ENCODE data around the gene ACVRL1.
A peak's percentile ranks its signal among the peaks of the same experiment; 100 is the strongest.

Gene ACVRL1

DNA sequence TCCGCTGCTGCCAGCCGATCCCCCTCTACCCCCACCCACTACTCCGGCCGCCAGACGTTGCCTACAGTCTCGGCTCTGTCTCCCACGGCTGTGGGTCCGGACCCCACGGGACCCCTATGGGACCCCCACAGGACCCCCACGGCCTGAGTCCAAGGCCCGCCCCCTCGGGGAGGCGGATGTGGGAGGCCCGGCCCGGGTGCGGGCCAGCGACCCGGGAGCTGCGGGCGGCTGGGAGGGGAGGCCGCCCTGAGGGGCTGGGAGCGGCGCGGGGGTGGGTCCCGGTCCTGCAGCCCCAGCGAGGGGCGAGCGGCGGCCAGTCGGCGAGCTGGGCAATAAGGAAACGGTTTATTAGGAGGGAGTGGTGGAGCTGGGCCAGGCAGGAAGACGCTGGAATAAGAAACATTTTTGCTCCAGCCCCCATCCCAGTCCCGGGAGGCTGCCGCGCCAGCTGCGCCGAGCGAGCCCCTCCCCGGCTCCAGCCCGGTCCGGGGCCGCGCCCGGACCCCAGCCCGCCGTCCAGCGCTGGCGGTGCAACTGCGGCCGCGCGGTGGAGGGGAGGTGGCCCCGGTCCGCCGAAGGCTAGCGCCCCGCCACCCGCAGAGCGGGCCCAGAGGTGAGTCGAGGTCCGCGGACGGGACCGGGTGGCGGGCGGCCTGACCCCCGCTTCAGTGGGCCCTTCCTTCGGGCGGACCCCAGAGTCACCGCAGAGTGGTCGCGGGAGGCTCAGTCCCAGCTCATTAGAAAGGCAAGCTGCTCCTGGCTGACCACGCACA, at the start of gene ACVRL1:
TSS of gene ACVRL1 (plus strand) at position 422 of the 773 bp plus-strand sequence. CDS start 4,971 bp downstream, outside the sequence.
- DNase-seq (ENCODE audit: low spot score), result no peak

DNA sequence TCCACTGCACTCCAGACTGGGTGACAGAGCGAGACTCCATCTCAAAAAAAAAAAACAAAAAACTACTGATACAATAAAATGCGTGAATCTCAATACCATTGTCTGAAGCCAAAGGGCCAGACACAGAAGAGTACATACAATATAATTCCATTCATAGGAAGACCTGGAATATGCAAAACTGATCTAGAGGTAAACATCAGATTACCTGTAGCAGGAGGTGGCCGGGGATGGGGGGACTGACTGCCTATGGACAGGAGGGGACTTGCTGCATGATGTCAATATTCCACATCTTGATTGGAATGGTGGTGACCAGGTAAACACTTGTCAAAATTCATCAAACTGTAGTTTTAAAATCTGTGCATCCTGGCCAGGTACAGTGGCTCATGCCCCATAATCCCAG, 46.3 kb upstream of the ACVRL1 start:
- no peak for DNase-seq (ENCODE audit: low spot score)

DNA sequence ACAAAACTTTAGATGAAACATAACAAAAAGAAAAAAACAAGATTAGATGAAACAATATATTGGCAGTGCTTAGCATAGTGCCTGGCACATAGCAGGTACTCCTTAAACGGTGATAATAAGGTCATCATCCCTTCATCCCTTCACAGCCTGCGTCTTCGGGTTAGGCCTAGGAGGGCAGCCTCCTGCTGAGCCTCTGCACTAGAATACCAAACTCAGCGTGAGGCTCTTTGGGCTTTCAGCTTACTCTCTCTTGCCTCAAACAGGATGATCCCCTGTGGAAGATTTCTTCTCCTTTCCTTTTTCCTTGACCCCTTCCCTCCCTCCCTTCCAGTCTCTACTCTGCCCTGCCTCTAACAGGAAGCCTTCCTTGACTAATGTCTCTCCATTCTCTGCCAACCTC, 44.4 kb upstream of the ACVRL1 start:
- no peak for DNase-seq (ENCODE audit: low spot score)

DNA sequence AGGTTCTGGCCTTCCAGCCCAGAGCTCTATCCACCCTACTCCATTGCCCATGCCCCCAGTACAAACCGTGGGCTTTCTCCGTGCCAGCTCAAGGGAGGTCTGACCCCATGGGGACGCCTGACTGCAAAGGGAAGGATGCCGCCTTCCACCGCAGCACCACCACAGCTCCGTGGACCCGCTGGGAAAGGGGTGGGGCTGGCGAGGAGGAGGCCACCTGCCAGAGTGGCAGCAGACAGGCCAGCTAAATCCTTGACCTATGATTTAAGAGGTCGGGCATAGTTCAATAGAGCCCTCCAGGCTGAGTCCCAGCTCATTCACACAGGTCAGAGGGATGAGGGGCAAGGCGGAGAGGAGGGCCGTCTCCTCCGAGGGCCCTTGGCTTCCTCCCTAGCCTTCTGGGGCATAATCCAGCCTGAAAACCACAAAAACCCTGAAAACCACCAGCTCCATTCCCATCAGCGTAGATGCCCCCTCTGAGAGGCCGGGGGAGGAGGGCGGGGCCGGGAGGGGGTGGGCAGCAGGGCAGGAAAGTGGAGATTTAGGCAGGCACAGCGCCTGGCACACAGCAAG, 43.9 kb upstream of the ACVRL1 start:
- no peak for DNase-seq (ENCODE audit: low spot score)

DNA sequence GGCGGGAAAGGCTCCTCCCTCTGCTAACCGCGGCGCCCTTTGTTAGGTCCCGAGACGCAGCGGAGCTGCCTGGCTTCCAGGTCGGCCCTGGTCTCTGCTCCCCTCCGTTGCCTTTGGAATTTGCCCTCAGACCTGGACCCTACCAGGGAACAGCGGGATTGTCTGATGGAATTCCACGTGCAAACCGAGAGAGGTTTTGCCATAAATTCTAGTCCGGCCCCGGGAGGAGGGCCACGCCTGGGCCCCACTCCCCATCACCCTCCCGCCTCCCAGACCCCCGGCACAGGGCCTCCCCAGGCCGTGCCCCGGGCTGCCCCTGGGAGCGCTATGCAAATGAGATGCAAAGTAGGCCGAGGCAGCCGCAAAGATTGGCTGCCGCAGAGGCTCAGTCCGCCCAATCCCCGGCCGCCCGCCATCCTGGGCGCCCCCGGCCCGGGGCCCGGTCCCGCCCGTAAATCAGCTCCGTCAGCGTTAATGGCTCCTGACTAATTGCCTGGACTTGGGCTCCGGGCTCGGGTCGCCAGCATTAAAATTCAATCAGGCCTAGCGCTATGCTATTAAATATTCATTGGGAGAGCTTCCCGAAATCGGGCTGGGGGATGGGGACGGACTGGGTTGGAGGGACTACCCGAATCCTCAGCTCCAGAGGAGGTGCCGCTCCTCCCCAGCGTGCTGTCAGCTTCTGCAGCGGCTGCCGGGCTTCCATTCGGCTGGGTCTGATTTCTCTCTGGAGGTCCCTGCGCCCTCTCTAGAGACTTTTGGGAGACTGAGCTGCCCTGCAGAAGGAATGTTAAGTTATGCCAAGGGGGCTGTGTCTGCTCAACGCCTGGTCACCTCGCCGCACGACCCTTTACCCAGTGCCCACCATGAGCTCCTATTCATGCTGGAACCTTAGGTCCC, 43.1 kb upstream of the ACVRL1 start:
- DNase-seq (ENCODE audit: low spot score), result peak; percentile 35

DNA sequence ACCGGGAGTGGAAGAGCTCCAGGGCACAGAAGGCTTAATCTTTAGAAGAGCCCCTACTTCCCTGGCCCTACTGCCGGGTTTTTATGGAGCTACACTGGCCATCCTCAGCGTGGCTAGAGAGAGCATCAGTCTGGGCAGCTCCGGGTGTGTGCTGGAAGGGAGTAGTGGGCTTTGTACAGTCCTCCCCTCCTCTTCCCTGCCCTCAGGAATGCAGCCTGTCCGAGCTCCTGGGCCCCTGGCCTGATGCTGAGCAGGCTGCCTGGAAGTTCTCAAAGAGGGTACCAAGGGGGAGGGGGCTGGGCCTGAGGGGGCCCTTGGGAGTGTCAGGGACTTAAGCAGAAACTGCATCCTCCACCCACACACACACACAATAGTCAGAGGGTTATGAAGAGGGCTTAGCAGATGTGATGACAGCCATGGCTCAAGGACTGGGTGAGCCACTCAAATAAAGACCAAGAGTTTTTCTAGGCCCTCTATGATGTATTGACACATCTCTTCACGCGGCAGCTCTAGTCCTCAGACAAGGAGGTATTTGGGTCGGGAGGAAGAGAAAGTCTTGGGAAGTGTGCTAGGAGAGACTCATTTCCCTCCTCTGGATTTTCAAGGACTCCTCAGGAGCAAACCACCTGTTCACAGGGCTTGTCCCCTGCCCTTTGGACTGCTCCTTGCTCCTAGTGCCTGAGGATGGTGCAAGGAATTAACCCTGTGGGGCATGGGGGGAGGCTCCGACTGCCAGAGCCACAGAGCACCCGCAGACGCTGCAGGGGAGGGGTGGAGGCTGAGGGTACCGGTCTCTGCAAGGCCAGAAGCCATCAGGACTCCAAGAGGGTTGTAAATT, 42.3 kb upstream of the ACVRL1 start:
- no peak for DNase-seq (ENCODE audit: low spot score)

DNA sequence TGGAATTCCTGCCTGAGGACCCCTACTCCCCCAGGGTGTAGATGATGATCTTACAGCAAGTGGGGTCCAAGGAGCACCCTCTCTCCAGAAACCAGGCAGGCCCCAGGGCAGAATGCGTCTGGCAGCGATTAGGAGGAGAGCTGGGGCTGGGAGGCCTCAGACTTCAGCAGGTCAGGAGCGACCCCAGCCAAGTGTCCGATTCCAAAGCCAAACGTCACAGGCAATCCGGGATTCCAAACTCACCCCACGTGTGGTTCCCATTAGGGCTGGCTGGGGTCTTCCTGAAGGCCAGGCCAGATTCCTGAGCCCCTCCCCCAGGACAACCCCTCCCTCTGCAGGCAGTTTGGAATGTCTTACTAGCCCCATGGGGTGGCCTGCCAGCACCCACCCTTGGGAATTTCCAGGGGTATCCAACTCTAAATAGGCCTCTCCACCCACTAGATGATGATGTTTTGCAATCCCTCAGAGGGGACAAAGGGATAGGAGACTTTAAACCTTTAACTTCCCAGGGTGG, 41.5 kb upstream of the ACVRL1 start:
- DNase-seq (ENCODE audit: low spot score), result no peak

DNA sequence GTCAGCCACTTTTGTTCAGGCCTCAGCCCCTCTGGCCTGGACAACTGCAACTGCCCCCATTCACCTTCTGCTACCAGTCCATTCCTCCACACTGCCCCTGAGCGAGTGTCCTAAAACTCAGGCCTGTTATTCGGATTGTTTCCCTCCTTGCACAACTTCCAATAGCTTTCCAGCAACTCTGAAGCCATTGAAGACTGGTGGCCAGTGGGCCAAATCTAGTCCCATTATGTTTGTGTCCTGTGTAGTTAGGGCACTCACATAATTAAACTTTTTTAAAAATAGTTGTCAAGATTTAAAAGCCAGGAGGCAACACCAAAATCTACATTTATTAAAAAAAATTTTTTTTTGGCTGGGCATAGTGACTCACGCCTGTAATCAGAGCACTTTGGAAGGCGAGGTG, 41.0 kb upstream of the ACVRL1 start:
- DNase-seq (ENCODE audit: low spot score), result no peak

DNA sequence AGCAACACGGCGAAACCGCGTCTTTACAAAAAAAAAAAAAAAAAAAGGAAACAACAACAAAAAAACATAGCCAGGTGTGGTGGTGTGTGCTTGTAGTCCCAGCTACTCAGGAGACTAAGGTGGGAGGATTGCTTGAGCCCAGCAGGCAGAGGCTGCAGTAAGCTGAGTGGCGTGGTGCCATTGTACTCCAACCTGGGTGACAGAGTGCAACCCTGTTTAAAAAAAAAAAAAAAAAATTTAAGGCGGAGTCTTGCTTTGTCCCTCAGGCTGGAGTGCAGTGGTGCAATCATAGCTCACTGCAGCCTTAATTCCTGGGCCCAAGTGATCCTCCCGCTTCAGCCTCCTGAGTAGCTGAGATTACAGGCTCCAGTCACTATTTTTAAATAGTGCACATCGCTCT, 40.5 kb upstream of the ACVRL1 start:
- DNase-seq (ENCODE audit: low spot score), result no peak

DNA sequence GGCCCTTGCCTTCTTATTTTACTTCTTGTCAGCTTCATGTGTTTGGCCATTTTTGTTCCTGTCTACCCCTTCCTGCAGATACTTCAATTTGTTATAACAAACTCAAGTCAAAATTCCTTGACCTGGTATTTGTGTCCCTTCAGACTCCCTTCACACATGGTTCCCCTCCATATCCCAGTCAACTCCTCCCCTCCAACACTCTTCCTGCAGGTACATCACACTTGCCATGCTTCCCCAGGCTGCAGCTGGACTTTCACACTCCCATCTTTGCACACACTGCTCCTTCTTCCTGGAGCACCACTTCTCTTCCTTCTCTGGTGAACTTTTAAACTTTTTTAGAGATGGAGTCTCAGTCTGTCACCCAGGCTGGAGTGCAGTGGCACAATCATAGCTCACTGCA, 39.9 kb upstream of the ACVRL1 start:
- DNase-seq (ENCODE audit: low spot score), result no peak

DNA sequence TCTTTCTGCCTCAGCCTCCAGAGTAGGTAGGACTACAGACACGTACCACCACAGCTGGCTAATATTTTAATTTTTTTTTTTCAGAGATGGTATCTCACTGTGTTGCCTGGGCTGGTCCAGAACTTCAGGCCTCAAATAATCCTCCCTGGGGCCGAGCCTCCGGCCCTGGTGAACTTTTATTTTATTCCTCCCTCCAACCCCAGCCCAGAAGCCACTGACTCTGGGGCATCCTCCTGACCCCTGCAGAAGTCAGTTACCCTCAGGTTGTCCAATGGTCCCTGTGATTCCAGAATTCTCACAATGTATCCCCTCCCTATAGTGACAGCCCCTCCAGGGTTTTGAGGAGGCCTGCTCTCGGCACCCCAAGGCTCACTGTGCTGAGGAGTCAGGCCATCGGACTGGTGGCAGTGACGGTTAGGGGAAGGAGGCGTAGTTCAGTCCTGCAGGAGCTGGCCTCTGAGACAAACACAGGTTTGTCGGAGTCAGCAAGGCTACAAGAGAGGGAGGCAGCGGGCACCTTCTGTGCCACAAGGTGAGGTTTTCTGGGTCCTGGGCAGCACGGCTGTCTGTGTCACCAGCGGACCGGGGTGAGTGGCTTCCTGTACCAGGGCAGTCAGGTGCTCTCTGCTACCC, 39.4 kb upstream of the ACVRL1 start:
- no peak for DNase-seq (ENCODE audit: low spot score)

DNA sequence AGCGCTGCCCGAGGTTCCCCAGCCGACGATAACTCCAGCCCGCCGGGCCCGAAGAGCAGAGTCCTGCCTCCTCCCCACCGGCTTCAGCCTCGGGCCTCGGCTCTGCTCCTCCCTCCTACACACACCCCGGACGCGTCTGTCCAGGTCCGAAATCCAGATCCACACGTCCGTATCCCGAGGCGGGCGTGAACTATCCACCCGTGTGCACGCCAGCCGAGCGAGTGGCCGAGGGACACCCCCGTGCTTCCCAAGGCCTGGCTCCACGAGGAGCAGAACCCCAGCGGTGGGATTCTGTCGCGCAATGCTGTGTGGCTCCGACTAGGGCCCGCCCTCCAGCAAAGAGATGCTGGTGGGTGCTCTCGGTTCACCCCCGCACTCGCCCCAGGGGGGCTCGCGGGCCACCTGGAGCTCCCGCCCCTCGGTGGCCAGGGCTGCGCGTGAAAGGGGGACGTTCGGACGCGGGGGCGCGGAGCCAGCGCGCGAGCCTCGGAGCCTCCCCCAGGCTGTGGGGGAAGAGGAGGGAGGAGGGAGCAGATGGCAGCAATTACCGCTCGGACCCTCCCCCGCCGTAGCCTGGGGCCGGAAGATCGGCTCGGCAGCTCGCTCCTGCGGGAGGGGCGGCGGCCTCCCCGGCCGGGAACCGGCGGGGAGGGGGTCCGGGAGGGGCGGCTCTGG, 38.3 kb upstream of the ACVRL1 start:
- no peak for DNase-seq (ENCODE audit: low spot score)

DNA sequence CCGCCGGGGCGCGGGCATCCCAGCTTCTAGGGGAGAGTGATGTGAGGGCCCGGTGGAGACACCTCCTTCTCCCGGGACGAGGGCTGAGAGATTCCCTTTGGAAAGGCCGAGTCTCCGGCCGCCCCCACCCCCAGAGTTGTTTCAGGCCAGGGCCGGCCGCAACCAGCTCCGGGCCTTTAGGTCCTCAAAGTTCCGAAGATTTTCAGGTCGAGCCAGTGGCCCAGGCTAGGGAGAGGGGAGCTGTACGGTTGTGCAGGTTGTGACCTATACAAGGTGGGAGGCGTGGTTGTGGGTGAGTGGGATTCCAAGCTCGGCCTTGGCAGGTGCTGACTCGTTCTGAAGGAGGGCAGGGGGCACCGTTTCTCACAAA, 37.8 kb upstream of the ACVRL1 start:
- no peak for DNase-seq (ENCODE audit: low spot score)

DNA sequence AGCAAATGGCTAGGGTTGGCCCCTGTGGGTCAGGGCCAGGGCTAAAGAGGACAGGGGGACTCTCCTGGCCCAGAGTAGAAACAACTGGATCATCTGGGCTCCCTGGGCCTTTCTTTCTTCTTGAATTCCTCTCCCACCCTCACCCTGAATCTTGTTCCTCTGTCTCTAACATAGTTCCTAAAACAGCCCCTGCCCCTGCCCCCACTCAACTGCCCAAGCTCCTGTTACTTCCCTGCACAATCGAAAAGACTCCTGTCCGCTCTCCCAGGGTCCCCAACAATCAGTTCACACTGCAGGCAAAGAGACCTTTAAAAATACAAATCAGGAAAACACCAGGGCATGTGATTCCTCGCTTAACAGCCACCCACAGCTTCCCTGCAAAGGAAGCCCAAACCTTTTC, 37.4 kb upstream of the ACVRL1 start:
- DNase-seq (ENCODE audit: low spot score), result no peak

DNA sequence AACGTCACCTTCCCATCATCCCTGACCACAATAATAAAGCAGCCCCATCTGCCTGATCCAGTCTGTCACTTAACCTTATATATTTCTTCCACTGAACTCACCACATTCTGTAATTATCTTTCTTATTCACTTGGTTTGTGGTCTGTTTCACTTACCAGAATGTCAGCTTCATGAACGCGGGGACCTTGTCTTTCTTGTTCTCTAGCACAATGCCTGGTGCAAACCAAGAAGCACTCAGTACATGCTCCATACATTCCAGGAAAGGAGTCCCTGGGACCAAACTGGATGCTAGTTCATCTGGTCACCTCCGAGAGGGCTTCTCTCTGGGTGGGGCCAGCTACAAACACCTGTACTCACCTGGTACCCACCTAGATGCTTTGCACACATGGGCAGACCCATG, 36.8 kb upstream of the ACVRL1 start:
- no peak for DNase-seq (ENCODE audit: low spot score)

DNA sequence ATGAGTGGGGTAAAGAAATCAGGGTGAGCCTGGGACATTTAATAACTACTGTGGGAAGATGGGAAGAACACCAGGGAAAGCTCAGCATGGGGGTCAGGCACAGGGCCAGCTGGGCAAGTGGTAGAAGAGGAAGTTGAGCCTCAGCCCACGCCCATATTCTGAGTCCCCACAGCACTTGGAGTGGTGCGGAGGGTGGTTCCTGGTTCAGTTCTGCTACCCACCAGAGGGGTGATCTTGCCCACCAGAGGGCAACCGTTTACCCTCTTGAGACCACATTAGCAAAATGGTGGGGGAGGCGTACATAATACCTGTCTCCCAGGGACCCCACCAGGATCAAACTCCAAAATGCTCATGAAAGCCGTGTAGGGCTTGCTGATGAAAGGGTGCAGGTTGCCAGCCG, 36.2 kb upstream of the ACVRL1 start:
- no peak for DNase-seq (ENCODE audit: low spot score)

DNA sequence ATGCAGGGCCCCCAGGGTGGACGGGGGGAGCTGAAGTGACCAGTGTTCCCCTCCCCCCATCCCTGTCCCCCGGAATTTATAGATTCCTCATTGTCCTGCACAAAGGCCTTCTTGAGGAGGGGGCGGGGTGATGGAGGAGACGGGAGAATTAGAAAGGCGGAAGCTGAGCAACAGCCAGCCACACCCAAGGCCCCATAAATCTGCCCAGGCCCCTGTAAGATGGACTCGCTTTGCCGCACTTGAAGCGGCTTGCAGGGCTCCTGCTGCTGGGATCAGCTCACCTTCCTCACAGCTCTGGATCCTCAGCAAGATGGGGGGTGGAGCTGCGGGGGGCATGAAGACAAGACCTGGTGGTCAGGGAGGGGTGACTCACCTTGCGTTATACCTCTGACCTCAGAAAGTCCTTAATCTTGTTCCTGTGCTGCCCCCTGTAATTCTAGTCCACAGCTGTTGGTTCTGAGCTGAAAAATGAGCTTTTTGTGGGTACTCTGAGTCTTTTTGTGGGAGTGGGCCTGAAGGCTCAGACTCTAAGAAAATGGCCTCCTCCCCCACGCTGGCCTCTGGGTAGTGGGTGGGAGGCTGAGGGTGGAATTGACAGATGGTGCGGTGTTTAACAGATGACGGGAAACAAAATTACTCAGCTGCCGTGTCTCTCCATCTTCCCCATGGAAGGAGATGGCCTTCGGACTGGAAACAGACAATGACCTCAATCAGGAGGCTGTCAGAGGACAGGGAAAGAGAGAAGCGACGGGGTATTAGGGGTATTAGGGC, 35.2 kb upstream of the ACVRL1 start:
- DNase-seq (ENCODE audit: low spot score), result no peak

DNA sequence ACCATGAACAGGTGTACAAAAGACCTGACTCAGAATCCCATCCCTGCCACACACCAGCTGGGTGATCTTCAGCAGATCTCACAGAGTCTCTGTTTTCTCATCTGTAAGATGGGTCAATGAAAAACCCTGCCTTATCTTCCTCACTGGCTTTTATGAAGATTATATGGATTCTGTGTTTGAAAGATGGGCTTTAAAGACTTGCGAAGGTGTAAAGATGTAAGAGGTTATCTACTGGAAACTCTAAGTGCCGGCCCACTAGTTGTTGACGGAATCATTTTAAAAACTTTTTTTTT, 34.7 kb upstream of the ACVRL1 start:
- no peak for DNase-seq (ENCODE audit: low spot score)

DNA sequence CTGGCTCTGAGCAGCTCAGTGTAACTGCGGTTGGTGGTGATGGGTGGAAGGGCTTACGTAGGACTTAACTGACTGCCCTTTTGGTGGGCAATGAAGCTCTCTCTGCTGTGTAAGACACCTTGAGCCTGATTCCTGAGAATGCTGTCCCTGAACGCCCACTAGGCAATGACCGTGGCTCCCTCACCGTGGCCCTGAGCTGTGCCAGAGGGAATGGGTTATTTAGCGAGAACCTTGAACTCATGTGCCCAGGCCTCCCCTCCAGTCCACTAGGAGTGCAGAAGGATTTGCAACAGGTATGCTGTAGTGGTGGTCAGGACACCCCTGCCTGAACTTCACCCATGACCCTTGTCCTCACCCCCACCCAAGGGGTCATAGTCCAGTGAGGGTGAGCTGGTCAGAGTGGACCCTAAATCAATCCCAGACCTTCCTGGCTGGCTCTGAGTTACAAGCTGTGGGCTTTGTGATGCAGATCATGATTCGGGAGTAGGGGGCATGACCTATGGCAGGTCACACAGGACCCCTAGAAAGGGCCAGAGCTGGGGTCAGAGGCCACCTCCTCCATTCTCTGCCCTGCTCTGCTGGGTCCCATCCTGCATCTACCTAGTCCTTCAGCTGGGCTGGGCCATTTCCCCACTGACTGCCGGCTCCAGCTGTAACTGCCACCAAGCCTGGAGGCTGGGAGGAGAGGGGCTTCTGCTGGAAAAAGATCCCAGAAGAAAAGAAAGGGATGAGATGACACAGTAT, 33.9 kb upstream of the ACVRL1 start:
- DNase-seq (ENCODE audit: low spot score), result no peak

DNA sequence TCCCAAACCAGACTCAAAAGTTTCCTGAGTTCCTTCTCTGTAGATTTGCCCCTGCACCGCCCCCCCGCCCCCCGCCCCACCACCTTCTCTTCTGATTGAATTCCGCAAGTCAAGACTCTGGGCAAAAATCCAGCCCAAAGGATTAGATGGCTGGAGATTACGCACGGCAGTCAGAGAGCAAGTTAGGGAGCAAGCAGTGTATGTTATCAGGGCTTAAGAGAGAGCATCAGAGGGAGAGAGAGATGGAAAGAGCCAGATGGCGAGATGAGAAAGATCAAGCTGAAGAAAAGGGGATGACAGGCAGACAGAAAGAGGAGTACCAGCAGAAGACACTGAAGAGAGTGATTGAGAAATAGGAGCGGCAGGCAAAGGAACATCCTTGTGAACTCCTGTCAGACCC, 33.3 kb upstream of the ACVRL1 start:
- DNase-seq (ENCODE audit: low spot score), result no peak

All from putamen (tissue), 1 donor.